A673 (cell line): Measurements from ENCODE around the gene PAQR5.

ENCODE experiments used
- EZH2 ChIP-seq: fragments of 200-600 bp; sonication (generic); IDR thresholded peaks from 2 replicates; pipeline ENCODE4 v1.6.1; 2017; ENCODE audit warnings: borderline replicate concordance, low read depth, mild to moderate bottlenecking, mixed read lengths, antibody characterized with exemption, low read length; ENCODE audit not compliant: poor library complexity, severe bottlenecking
- TF ChIP-seq, protein P1 (sequence below): fragments of 300-800, 200-600 bp; sonication (generic); conservative IDR thresholded peaks from 2 replicates; pipeline ENCODE4 v1.5.1; 2017; ENCODE audit warnings: low read depth, mild to moderate bottlenecking, antibody characterized with exemption, low read length, moderate library complexity, mixed read lengths

DNA sequence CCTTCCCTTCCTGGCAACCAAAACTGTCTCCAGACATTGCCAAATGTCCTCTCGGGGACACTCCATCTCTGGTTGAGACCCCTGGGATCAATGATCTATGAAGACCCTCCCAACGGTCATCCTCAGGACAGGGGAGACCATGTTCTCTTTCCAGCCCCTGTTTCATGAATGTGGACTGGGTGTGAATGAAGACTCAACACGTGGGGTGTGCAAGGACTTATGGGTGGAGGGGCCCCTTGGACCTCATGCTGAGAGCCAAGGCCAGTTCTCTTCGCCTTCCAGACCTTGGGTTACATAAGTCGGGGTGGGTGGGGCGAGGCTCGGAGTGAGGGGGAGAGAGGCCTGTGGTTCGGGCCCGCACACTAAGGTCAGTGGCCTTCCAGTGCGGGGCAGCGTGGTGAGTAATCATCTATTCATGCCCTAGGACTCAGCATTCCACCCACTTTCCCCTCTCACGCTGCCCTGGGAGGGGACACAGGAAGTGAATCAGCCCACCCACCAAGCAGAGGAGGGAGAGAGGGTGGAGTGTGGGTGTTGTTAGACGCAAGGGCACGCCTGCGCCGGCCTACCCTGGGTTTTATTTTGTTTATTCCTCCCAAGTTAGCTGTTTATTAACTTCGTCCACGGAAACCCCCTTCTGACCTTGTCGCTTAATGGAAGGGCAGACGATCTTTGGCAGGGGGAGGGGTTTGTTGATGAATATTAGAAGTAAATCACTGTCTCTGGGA is 6.7 kb downstream of the PAQR5 start:
- TF ChIP-seq, protein P1, sequence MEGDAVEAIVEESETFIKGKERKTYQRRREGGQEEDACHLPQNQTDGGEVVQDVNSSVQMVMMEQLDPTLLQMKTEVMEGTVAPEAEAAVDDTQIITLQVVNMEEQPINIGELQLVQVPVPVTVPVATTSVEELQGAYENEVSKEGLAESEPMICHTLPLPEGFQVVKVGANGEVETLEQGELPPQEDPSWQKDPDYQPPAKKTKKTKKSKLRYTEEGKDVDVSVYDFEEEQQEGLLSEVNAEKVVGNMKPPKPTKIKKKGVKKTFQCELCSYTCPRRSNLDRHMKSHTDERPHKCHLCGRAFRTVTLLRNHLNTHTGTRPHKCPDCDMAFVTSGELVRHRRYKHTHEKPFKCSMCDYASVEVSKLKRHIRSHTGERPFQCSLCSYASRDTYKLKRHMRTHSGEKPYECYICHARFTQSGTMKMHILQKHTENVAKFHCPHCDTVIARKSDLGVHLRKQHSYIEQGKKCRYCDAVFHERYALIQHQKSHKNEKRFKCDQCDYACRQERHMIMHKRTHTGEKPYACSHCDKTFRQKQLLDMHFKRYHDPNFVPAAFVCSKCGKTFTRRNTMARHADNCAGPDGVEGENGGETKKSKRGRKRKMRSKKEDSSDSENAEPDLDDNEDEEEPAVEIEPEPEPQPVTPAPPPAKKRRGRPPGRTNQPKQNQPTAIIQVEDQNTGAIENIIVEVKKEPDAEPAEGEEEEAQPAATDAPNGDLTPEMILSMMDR: no peak
- TF ChIP-seq EZH2: no peak
